ENCODE results near the gene SLX4IP. TPM values are rescaled to one million over a fixed set of nuclear protein-coding genes. Genes with fewer than 3 reads are reported as not detected.

SLX4IP gene
- total and polyA plus RNA-seq, 2 of the 13 experiments (the other 11 are each of a cell fraction or from before 2014, with no cell fraction given), result 3.6 to 7.3 TPM

DNA sequence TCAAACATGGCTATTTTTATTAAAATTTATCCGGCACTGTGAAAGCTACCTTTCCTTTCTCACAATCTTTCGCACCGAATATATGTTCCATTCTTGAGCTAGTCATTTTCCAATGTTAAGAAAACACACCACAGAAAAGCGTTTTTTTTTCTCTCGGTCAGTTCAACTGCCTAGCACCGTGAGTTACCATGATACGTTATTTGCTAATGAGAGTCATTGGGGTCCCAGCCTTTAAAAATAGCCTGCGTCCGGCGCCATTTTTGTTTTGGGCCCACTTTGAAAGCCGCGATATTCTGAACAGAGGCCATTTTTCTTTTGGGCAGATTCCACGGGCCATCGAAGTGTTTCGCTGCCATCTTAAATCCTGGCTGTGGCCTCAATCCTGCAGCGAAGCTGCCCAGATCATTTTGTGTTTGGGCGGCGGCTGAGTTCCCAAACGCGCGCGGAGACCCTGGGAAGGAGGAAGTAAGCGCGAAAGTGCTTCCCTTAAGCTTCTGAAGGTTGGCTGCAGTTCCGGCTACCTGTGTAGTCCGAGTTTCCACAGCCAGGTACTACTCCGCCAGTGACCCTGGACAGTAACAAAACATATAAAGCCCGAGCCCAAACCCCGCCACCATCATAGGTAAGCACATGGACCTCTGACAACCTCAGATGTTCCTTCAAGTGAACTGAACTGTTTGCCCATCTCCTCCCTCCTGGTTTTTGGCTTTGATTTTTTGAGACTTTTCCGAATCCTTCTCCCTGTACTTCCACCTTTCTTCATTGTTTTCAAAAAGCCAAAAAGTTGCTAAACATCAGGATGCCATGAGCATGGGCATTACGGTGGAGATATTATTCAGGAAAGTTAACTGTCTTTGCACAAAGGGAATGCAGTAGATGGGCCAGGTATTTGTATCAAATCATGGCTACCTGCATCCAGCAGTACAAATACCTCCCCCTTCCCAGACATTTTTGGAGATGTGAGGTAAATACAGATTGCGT lies at the start of gene SLX4IP (continued):
- TF ChIP-seq, protein P1, sequence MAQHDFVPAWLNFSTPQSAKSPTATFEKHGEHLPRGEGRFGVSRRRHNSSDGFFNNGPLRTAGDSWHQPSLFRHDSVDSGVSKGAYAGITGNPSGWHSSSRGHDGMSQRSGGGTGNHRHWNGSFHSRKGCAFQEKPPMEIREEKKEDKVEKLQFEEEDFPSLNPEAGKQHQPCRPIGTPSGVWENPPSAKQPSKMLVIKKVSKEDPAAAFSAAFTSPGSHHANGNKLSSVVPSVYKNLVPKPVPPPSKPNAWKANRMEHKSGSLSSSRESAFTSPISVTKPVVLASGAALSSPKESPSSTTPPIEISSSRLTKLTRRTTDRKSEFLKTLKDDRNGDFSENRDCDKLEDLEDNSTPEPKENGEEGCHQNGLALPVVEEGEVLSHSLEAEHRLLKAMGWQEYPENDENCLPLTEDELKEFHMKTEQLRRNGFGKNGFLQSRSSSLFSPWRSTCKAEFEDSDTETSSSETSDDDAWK (CRISPR knock-in tag; IDR thresholded peaks at IDR 0.05), result no peak
- TF ChIP-seq ZNF317 (CRISPR knock-in tag; IDR thresholded peaks at IDR 0.05) (peak; percentile 77), KLF9 (CRISPR knock-in tag; IDR thresholded peaks at IDR 0.05; ENCODE audit: low read depth) (no peak), SIX1 (CRISPR knock-in tag; IDR thresholded peaks at IDR 0.05; ENCODE audit: borderline replicate concordance) (0 out of 2 replicates have a peak, but pooled peaks have one; percentile 12), ZEB1 (IDR thresholded peaks at IDR 0.05; ENCODE audit: insufficient replicate concordance, low read depth) (peak; percentile 99), EHMT2 (IDR thresholded peaks at IDR 0.05; ENCODE audit: borderline replicate concordance, low read depth, low read length) (peak; percentile 80), ZNF792 (CRISPR knock-in tag; IDR thresholded peaks at IDR 0.05) (peak; percentile 73; the same call in 1 of the 2 replicates), FOXA3 (CRISPR knock-in tag; IDR thresholded peaks at IDR 0.05) (peak; percentile 79), ZNF558 (CRISPR knock-in tag; IDR thresholded peaks at IDR 0.05; ENCODE audit: borderline replicate concordance) (no peak; the same call in 1 of the 2 replicates), ZBED4 (CRISPR knock-in tag; IDR thresholded peaks at IDR 0.05; ENCODE audit: borderline replicate concordance) (peak; percentile 60; the same call in 1 of the 2 replicates), KLF16 (CRISPR knock-in tag; IDR thresholded peaks at IDR 0.05) (0 out of 4 replicates have a peak, but pooled peaks of 1 of the 2 experiments have one; percentile 40), NR2F2 (IDR thresholded peaks at IDR 0.05; ENCODE audit: borderline replicate concordance, low read depth) (peak; percentile 12; the same call in 1 of the 2 replicates), ZSCAN29 (CRISPR knock-in tag; conservative IDR thresholded peaks at IDR 0.05) (no peak)
- TF ChIP-seq, protein P2, sequence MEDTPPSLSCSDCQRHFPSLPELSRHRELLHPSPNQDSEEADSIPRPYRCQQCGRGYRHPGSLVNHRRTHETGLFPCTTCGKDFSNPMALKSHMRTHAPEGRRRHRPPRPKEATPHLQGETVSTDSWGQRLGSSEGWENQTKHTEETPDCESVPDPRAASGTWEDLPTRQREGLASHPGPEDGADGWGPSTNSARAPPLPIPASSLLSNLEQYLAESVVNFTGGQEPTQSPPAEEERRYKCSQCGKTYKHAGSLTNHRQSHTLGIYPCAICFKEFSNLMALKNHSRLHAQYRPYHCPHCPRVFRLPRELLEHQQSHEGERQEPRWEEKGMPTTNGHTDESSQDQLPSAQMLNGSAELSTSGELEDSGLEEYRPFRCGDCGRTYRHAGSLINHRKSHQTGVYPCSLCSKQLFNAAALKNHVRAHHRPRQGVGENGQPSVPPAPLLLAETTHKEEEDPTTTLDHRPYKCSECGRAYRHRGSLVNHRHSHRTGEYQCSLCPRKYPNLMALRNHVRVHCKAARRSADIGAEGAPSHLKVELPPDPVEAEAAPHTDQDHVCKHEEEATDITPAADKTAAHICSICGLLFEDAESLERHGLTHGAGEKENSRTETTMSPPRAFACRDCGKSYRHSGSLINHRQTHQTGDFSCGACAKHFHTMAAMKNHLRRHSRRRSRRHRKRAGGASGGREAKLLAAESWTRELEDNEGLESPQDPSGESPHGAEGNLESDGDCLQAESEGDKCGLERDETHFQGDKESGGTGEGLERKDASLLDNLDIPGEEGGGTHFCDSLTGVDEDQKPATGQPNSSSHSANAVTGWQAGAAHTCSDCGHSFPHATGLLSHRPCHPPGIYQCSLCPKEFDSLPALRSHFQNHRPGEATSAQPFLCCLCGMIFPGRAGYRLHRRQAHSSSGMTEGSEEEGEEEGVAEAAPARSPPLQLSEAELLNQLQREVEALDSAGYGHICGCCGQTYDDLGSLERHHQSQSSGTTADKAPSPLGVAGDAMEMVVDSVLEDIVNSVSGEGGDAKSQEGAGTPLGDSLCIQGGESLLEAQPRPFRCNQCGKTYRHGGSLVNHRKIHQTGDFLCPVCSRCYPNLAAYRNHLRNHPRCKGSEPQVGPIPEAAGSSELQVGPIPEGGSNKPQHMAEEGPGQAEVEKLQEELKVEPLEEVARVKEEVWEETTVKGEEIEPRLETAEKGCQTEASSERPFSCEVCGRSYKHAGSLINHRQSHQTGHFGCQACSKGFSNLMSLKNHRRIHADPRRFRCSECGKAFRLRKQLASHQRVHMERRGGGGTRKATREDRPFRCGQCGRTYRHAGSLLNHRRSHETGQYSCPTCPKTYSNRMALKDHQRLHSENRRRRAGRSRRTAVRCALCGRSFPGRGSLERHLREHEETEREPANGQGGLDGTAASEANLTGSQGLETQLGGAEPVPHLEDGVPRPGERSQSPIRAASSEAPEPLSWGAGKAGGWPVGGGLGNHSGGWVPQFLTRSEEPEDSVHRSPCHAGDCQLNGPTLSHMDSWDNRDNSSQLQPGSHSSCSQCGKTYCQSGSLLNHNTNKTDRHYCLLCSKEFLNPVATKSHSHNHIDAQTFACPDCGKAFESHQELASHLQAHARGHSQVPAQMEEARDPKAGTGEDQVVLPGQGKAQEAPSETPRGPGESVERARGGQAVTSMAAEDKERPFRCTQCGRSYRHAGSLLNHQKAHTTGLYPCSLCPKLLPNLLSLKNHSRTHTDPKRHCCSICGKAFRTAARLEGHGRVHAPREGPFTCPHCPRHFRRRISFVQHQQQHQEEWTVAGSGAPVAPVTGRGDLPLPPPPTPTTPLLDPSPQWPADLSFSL (CRISPR knock-in tag; IDR thresholded peaks at IDR 0.05), result peak; percentile 39; the same call in 1 of the 2 replicates
